Neural cell (in vitro differentiated cells): Measurements from ENCODE around the gene ADPRS. TPM values are rescaled to one million over a fixed set of nuclear protein-coding genes. Genes with fewer than 3 reads are reported as not detected.

Source experiments
- H2AFZ ChIP-seq: fragments of 200-600, 300-800 bp; sonication (generic), shearing (Covaris generic); 2 replicates; pipeline ENCODE4 v1.6.0; 2014; ENCODE audit warnings: low read depth, mild to moderate bottlenecking, antibody characterized with exemption, low read length, moderate library complexity
- H3F3A ChIP-seq: fragments of 200-600 bp; shearing (Covaris generic); 2 replicates; pipeline ENCODE4 v1.6.1; 2016; ENCODE audit warnings: mild to moderate bottlenecking, moderate library complexity, mixed read lengths, antibody characterized with exemption, low read length; ENCODE audit not compliant: insufficient read depth, poor library complexity, severe bottlenecking
- H3K27ac ChIP-seq: fragments of 200-600, 300-800 bp; sonication (generic), shearing (Covaris generic); 2 replicates; pipeline ENCODE4 v1.5.1; 2014; ENCODE audit warnings: mild to moderate bottlenecking, low read length, moderate library complexity
- H3K27me3 ChIP-seq: fragments of 300-800, 200-600 bp; sonication (generic), shearing (Covaris generic); 2 replicates; pipeline ENCODE4 v1.6.0; 2014; ENCODE audit warnings: mild to moderate bottlenecking, low read depth, low read length, moderate library complexity; ENCODE audit not compliant: insufficient read depth
- H3K36me3 ChIP-seq: fragments of 300-800, 200-600 bp; sonication (generic), shearing (Covaris generic); 2 replicates; pipeline ENCODE4 v1.5.1; 2014; ENCODE audit warnings: mild to moderate bottlenecking, antibody characterized with exemption, low read length, moderate library complexity; ENCODE audit not compliant: insufficient read depth
- H3K4me2 ChIP-seq: fragments of 300-800, 200-600 bp; sonication (generic), shearing (Covaris generic); 2 replicates; pipeline ENCODE4 v1.6.0; 2014; ENCODE audit warnings: mild to moderate bottlenecking, low read length
- H3K4me3 ChIP-seq: fragments of 300-800, 200-600 bp; sonication (generic), shearing (Covaris generic); 2 replicates; pipeline ENCODE4 v1.5.1; 2014; ENCODE audit warnings: mild to moderate bottlenecking, low read length, moderate library complexity
- H3K79me2 ChIP-seq: fragments of 200-600 bp; shearing (Covaris generic); replicated peaks from 2 replicates; pipeline ENCODE4 v1.6.0; 2014; ENCODE audit warnings: mild to moderate bottlenecking, low read length, moderate library complexity; ENCODE audit not compliant: insufficient read depth
- H3K9ac ChIP-seq: fragments of 300-800, 200-600 bp; sonication (generic), shearing (Covaris generic); 2 replicates; pipeline ENCODE4 v1.6.1; 2016; ENCODE audit warnings: mild to moderate bottlenecking, low read length, mixed read lengths
- H3K9me2 ChIP-seq: fragments of 200-600 bp; shearing (Covaris generic); 2 replicates; pipeline ENCODE4 v1.6.1; 2016; ENCODE audit warnings: mild to moderate bottlenecking, low read length, mixed read lengths; ENCODE audit not compliant: insufficient read depth
- H3K9me3 ChIP-seq: fragments of 200-600, 300-800 bp; sonication (generic), shearing (Covaris generic); 2 replicates; pipeline ENCODE4 v1.6.1; 2016; ENCODE audit warnings: mild to moderate bottlenecking, mixed run types, low read length, moderate library complexity, mixed read lengths
- H4K20me1 ChIP-seq: fragments of 200-600 bp; shearing (Covaris generic); 2 replicates; pipeline ENCODE4 v1.6.1; 2016; ENCODE audit warnings: mild to moderate bottlenecking, mixed run types; ENCODE audit not compliant: insufficient read depth
- EP300 ChIP-seq: fragments of 450-650 bp; conservative IDR thresholded peaks from 2 replicates; pipeline ENCODE4 v1.6.1; 2014; ENCODE audit warnings: antibody characterized with exemption, mild to moderate bottlenecking, moderate library complexity; ENCODE audit not compliant: poor library complexity, severe bottlenecking
- EZH2 ChIP-seq: fragments of 200-600, 300-800 bp; shearing (Covaris generic), sonication (generic); IDR thresholded peaks from 2 replicates; pipeline ENCODE4 v1.6.1; 2014; ENCODE audit warnings: antibody characterized with exemption, low read length, borderline replicate concordance, mild to moderate bottlenecking; ENCODE audit not compliant: insufficient read depth, poor library complexity, severe bottlenecking
- MXI1 ChIP-seq: fragments of 450-650 bp; conservative IDR thresholded peaks from 2 replicates; pipeline ENCODE4 v1.6.1; 2014; ENCODE audit warnings: antibody characterized with exemption, mild to moderate bottlenecking; ENCODE audit not compliant: poor library complexity, severe bottlenecking
- POLR2AphosphoS5 ChIP-seq: IDR thresholded peaks from 2 replicates; pipeline ENCODE4 v1.6.1; 2012
- RAD21 ChIP-seq: fragments of 450-650 bp; conservative IDR thresholded peaks from 2 replicates; pipeline ENCODE4 v1.6.1; 2014; ENCODE audit warnings: antibody characterized with exemption, mild to moderate bottlenecking, moderate library complexity
- REST ChIP-seq: IDR thresholded peaks from 2 replicates; pipeline ENCODE4 v1.6.1; 2012; ENCODE audit warnings: borderline replicate concordance
- SMC3 ChIP-seq: fragments of 450-650 bp; conservative IDR thresholded peaks from 2 replicates; pipeline ENCODE4 v1.6.1; 2014; ENCODE audit warnings: antibody characterized with exemption, mild to moderate bottlenecking, moderate library complexity; ENCODE audit not compliant: poor library complexity
- TAF1 ChIP-seq: IDR thresholded peaks from 2 replicates; pipeline ENCODE4 v1.6.1; 2012; ENCODE audit warnings: low read depth
- polyA plus RNA-seq: library from polyadenylated mRNA; depleted of rRNA; stranded (reverse); fragments of >200 nt; gene quantifications from 2 replicates; pipeline ENCODE4 v1.2.3, GENCODE V29; 2014
- TF ChIP-seq, protein P1 (sequence below): fragments of 450-650 bp; IDR thresholded peaks from 2 replicates; pipeline ENCODE4 v1.5.1; 2014; ENCODE audit warnings: antibody characterized with exemption, mild to moderate bottlenecking, moderate library complexity; ENCODE audit not compliant: poor library complexity, severe bottlenecking

Gene ADPRS
- polyA plus RNA-seq, 1 donor from 2014 or later = 66.7 TPM

DNA sequence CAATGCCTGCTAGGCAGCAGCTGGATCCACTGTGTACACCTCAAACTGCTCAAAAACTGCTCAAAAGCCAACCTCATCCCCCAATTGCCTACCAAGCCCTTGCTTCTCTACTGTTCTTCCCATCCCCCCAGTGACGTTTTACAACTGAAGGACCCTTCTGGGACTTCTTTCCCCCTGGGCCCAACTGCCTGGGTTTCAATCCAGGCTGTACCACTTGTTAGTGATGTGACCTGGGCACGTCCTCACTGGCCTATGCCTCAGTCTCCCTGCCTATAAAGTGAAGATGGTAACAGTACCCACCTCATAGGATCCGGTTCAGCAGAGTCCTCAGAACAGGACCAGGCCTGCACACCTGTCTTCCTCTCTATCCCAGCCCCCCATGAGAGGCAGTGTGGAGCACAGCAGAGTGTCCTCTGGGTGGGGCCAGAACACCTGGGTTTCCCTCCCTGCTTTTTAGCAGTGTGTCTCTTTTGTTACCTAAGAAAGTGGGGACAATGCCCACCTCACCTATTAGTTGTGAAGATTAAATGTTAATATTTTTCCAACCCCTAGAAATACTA is 6.7 kb upstream of the ADPRS start:
- Histone ChIP-seq H3K4me2 (no peak overlapping the region), H3K4me3 (no peak overlapping the region), H3K27ac (no peak overlapping the region), H3K9me3 (no peaks in the 10 kb centered on the region), H3F3A (no peaks in the 10 kb centered on the region), H3K79me2 (no peaks in the 10 kb centered on the region), H3K36me3 (no peaks in the 10 kb centered on the region), H3K9me2 (no peaks in the 10 kb centered on the region), H2AFZ (no peak overlapping the region), H3K9ac (no peak overlapping the region), H4K20me1 (no peaks in the 10 kb centered on the region), H3K27me3 (no peaks in the 10 kb centered on the region)
- TF ChIP-seq EZH2 = no peak
- TF ChIP-seq REST = no peak
- TF ChIP-seq, protein P1, sequence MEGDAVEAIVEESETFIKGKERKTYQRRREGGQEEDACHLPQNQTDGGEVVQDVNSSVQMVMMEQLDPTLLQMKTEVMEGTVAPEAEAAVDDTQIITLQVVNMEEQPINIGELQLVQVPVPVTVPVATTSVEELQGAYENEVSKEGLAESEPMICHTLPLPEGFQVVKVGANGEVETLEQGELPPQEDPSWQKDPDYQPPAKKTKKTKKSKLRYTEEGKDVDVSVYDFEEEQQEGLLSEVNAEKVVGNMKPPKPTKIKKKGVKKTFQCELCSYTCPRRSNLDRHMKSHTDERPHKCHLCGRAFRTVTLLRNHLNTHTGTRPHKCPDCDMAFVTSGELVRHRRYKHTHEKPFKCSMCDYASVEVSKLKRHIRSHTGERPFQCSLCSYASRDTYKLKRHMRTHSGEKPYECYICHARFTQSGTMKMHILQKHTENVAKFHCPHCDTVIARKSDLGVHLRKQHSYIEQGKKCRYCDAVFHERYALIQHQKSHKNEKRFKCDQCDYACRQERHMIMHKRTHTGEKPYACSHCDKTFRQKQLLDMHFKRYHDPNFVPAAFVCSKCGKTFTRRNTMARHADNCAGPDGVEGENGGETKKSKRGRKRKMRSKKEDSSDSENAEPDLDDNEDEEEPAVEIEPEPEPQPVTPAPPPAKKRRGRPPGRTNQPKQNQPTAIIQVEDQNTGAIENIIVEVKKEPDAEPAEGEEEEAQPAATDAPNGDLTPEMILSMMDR = no peak
- no peak for TF ChIP-seq MXI1
- TF ChIP-seq POLR2AphosphoS5 = no peak
- no peak for TF ChIP-seq SMC3
- no peak for TF ChIP-seq TAF1

DNA sequence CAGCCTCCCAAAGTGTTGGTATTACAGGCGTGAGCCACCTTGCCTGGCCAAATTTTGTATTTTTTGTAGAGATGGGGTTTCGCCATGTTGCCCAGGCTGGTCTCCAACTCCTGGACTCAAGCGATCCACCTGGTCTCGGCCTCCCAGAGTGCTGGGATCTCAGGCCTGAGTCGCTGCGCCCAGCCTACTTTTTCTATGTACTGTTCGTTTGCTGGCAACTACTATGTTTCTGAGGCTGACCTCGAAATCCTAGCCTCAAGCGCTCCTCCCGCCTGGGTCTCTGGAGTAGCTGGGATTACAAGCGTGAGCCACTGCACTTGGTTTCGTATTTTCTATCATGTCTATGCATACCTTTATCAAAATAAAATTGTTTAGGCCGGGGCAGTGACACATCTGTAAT is 5.5 kb upstream of the ADPRS start:
- Histone ChIP-seq H3K9me3 (no peaks in the 10 kb centered on the region), H3K9me2 (no peaks in the 10 kb centered on the region), H3F3A (no peaks in the 10 kb centered on the region), H3K4me3 (peak overlapping the region; percentile 80), H3K9ac (peak overlapping the region; percentile 82), H3K79me2 (no peaks in the 10 kb centered on the region), H2AFZ (no peak overlapping the region), H3K36me3 (no peaks in the 10 kb centered on the region), H3K4me2 (no peak overlapping the region), H3K27me3 (no peaks in the 10 kb centered on the region), H3K27ac (peak overlapping the region; percentile 30), H4K20me1 (no peaks in the 10 kb centered on the region)
- TF ChIP-seq EP300 (no peak), MXI1 (no peak), TAF1 (no peak), SMC3 (no peak), EZH2 (no peak), REST (no peak), POLR2AphosphoS5 (no peak), RAD21 (no peak)
- TF ChIP-seq, protein P1 = no peak
